HEK293 (cell line): ENCODE measurements around the gene MYOM1.

ENCODE experiments used
- CTCF ChIA-PET: fragments of 350-600 bp; formaldehyde crosslinking; extraction: SDS; loops from one replicate; lab custom pipeline; 2021; ENCODE audit warnings: antibody characterized with exemption; lab: Yijun Ruan, JAX
- POLR2A ChIA-PET: fragments of 300-600 bp; formaldehyde crosslinking; extraction: SDS; loops from one replicate; lab custom pipeline; 2020; ENCODE audit warnings: antibody characterized with exemption, inconsistent platforms; lab: Yijun Ruan, JAX
- H3K27ac ChIP-seq: fragments of 200-500 bp; sonication (Bioruptor generic); 2 replicates; pipeline ENCODE4 v1.5.1; 2014; ENCODE audit warnings: low read depth, low read length, control low read depth, inconsistent platforms; ENCODE audit errors: extremely low read depth
- H3K36me3 ChIP-seq, 2 experiments: fragments of 200-500 bp in 1 of 2; sonication (Bioruptor generic) in 1 of 2; 1 replicate in 1 of 2; 2 replicates in 1 of 2; pipeline ENCODE4 v1.5.1; 2014 to 2017; ENCODE audit warnings: inconsistent platforms in 2 of 2, low read length in 2 of 2; ENCODE audit not compliant: control insufficient read depth in 2 of 2, insufficient read depth in 1 of 2
- H3K4me1 ChIP-seq: fragments of 200-500 bp; sonication (Bioruptor generic); 2 replicates; pipeline ENCODE4 v1.5.1; 2014; ENCODE audit warnings: mild to moderate bottlenecking, low read length, inconsistent platforms; ENCODE audit not compliant: control insufficient read depth, insufficient read depth
- H3K4me3 ChIP-seq: 2 replicates; pipeline ENCODE4 v1.5.1; 2011; ENCODE audit warnings: low read depth, mild to moderate bottlenecking, control low read depth, low read length, moderate library complexity
- H3K9me3 ChIP-seq: fragments of 200-500 bp; sonication (Bioruptor generic); 2 replicates; pipeline ENCODE4 v1.5.1; 2014; ENCODE audit warnings: low read depth, low read length, inconsistent platforms; ENCODE audit not compliant: control insufficient read depth, insufficient read depth
- BCL11A ChIP-seq: fragments of 450-650 bp; formaldehyde crosslinking; IDR thresholded peaks from 2 replicates; pipeline ENCODE4 v1.5.1; 2016; ENCODE audit warnings: low read depth, missing biosample characterization, missing genetic modification characterization
- HOXA7 ChIP-seq: sonication (generic); formaldehyde crosslinking; IDR thresholded peaks from 2 replicates; pipeline ENCODE4 v1.8.1; 2022; ENCODE audit warnings: missing genetic modification reagents, borderline replicate concordance
- OVOL3 ChIP-seq: fragments of 450-650 bp; formaldehyde crosslinking; IDR thresholded peaks from 2 replicates; pipeline ENCODE4 v1.5.1; 2016; ENCODE audit warnings: missing biosample characterization, missing genetic modification characterization
- SETDB1 ChIP-seq: IDR thresholded peaks from one replicate; pipeline ENCODE4 v1.6.1; 2017; ENCODE audit warnings: mild to moderate bottlenecking, low read length, moderate library complexity, mixed read lengths; ENCODE audit not compliant: insufficient read length
- YY2 ChIP-seq: fragments of 450-650 bp; formaldehyde crosslinking; IDR thresholded peaks from 2 replicates; pipeline ENCODE4 v1.5.1; 2016; ENCODE audit warnings: missing biosample characterization, missing genetic modification characterization
- ZBTB17 ChIP-seq: fragments of 450-650 bp; formaldehyde crosslinking; IDR thresholded peaks from 2 replicates; pipeline ENCODE4 v1.5.1; 2016; ENCODE audit warnings: missing biosample characterization, missing genetic modification characterization
- ZNF132 ChIP-seq: fragments of 450-650 bp; formaldehyde crosslinking; IDR thresholded peaks from 2 replicates; pipeline ENCODE4 v1.5.1; 2017; ENCODE audit warnings: missing biosample characterization, missing genetic modification characterization, borderline replicate concordance
- ZNF174 ChIP-seq: fragments of 450-650 bp; formaldehyde crosslinking; IDR thresholded peaks from 2 replicates; pipeline ENCODE4 v1.5.0; 2017; ENCODE audit warnings: missing biosample characterization, mild to moderate bottlenecking, missing genetic modification characterization
- ZNF2 ChIP-seq: fragments of 450-650 bp; formaldehyde crosslinking; IDR thresholded peaks from 2 replicates; pipeline ENCODE4 v1.5.1; 2016; ENCODE audit warnings: missing biosample characterization, missing genetic modification characterization
- ZNF266 ChIP-seq: fragments of 450-650 bp; formaldehyde crosslinking; IDR thresholded peaks from 2 replicates; pipeline ENCODE4 v1.5.1; 2016; ENCODE audit warnings: missing biosample characterization, missing genetic modification characterization, low read depth
- ZNF302 ChIP-seq: fragments of 450-650 bp; formaldehyde crosslinking; IDR thresholded peaks from 2 replicates; pipeline ENCODE4 v1.5.1; 2016; ENCODE audit warnings: missing biosample characterization, missing genetic modification characterization, low read depth
- ZNF341 ChIP-seq: fragments of 450-650 bp; formaldehyde crosslinking; IDR thresholded peaks from 2 replicates; pipeline ENCODE4; 2016; ENCODE audit warnings: low read depth, missing biosample characterization, missing genetic modification characterization
- ZNF610 ChIP-seq: fragments of 450-650 bp; formaldehyde crosslinking; IDR thresholded peaks from 2 replicates; pipeline ENCODE4 v1.5.1; 2016; ENCODE audit warnings: missing biosample characterization, missing genetic modification characterization, borderline replicate concordance
- ZNF626 ChIP-seq: fragments of 450-650 bp; sonication (Bioruptor Pico); formaldehyde crosslinking; IDR thresholded peaks from 2 replicates; pipeline ENCODE4 v1.5.1; 2018; ENCODE audit warnings: missing biosample characterization, missing genetic modification characterization, inconsistent platforms
- ZNF707 ChIP-seq: fragments of 450-650 bp; formaldehyde crosslinking; IDR thresholded peaks from 2 replicates; pipeline ENCODE4 v1.5.1; 2016; ENCODE audit warnings: missing biosample characterization, missing genetic modification characterization
- ZNF785 ChIP-seq: fragments of 450-650 bp; formaldehyde crosslinking; IDR thresholded peaks from 2 replicates; pipeline ENCODE4 v1.5.1; 2016; ENCODE audit warnings: missing biosample characterization, missing genetic modification characterization
- ZNF837 ChIP-seq: fragments of 450-650 bp; formaldehyde crosslinking; IDR thresholded peaks from 2 replicates; pipeline ENCODE4 v1.5.1; 2016; ENCODE audit warnings: missing biosample characterization, missing genetic modification characterization
- TF ChIP-seq, protein P1 (sequence below): fragments of 450-650 bp; formaldehyde crosslinking; optimal IDR thresholded peaks from 2 replicates; pipeline ENCODE3; 2016; ENCODE audit warnings: missing biosample characterization, mild to moderate bottlenecking, missing genetic modification characterization
- TF ChIP-seq, protein P2 (sequence below): fragments of 450-650 bp; formaldehyde crosslinking; IDR thresholded peaks from 2 replicates; pipeline ENCODE4 v1.5.1; 2016; ENCODE audit warnings: missing biosample characterization, missing genetic modification characterization

The MYOM1 gene

DNA sequence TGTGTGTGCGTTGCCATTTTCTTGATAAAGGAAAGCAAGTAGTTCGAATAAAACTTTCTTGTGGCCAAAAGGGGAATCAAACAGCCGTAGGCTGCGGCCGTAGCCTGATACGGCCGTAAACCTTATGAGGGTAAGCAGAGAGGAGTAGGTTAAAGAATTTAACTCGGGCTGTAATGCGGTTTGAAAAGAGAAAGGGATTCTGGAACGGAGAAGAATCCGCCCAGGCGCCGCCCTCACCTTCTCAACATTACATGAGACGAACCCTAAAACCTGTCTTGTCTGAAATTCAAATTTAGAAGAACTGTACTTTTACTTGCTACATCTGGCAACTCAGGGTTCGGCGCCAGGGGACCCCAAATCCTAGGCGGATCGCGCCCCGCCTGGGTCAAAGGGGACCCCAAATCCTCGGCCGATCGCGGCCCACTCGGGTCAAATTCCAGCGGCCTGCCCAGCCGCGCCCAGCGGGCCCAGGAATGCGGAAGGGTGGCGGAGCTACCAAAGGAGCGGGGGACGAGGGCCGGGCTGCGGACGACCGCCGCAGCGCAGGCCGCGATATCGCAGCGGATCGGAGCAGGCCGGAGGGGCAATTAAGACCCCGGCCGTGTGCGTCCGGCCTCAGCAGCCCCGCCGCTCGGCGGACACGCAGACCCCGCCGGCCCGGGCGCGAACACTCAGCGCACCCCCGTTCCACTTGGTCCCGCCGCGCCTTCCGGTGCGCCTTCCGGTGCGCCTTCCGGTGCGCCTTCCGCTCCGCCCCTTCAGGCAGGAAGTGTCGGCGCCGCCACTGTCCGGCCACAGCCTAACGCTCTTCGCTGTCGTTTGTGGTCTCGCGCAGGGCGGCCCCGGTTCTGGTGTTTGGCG lies 41.8 kb upstream of the MYOM1 start, which contains the start of gene MYL12B (continued):
- TF ChIP-seq, protein P1, sequence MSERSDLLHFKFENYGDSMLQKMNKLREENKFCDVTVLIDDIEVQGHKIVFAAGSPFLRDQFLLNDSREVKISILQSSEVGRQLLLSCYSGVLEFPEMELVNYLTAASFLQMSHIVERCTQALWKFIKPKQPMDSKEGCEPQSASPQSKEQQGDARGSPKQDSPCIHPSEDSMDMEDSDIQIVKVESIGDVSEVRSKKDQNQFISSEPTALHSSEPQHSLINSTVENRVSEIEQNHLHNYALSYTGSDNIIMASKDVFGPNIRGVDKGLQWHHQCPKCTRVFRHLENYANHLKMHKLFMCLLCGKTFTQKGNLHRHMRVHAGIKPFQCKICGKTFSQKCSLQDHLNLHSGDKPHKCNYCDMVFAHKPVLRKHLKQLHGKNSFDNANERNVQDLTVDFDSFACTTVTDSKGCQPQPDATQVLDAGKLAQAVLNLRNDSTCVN (tag by site-specific recombination) = peak; percentile 88
- TF ChIP-seq ZNF2 (tag by site-specific recombination) = no peak; the same call in 1 of the 2 replicates
- no peak for TF ChIP-seq ZNF174 (tag by site-specific recombination)
- no peak for TF ChIP-seq HOXA7 (CRISPR knock-in tag)
- no peak for TF ChIP-seq ZNF707 (tag by site-specific recombination)
- peak; percentile 79 for TF ChIP-seq YY2 (tag by site-specific recombination)
- no peak for TF ChIP-seq ZNF302 (tag by site-specific recombination)
- no peak for TF ChIP-seq SETDB1
- TF ChIP-seq ZNF132 = no peak
- TF ChIP-seq ZNF785 (tag by site-specific recombination) = 0 out of 2 replicates have a peak, but pooled peaks have one; percentile 35
- TF ChIP-seq BCL11A (tag by site-specific recombination) = peak; percentile 75
- TF ChIP-seq OVOL3 (tag by site-specific recombination) = no peak
- no peak for TF ChIP-seq ZNF341 (tag by site-specific recombination)
- TF ChIP-seq ZNF626 (tag by site-specific recombination) = no peak
- 0 out of 2 replicates have a peak, but pooled peaks have one; percentile 33 for TF ChIP-seq ZNF610
- TF ChIP-seq ZNF266 (tag by site-specific recombination) = no peak
- no peak for TF ChIP-seq ZNF837 (tag by site-specific recombination)
- TF ChIP-seq, all 188 proteins: peak for 61

DNA sequence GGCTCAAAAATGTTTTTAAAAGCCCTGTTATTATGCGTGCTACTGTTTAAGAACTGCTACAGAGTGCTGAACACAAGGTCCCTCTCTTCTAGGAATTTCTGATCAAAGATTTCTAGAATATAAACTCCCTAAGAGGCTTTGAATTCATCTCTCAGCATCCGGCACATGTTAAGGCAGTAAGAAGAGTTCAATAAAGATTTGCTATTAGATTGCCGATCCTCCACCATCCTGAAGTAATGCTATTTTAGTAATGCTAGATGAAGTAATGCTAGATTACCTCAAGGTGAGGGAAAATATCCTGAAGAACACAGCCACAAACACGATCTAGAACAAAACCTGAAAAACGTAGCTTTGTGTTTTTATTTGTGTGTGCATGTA lies 41.2 kb upstream of the MYOM1 start:
- H3K4me1 ChIP-seq = peaks cover 19% of the 10 kb centered on the region
- peak; percentile 66 for TF ChIP-seq ZBTB17 (tag by site-specific recombination)
- TF ChIP-seq, protein P2, sequence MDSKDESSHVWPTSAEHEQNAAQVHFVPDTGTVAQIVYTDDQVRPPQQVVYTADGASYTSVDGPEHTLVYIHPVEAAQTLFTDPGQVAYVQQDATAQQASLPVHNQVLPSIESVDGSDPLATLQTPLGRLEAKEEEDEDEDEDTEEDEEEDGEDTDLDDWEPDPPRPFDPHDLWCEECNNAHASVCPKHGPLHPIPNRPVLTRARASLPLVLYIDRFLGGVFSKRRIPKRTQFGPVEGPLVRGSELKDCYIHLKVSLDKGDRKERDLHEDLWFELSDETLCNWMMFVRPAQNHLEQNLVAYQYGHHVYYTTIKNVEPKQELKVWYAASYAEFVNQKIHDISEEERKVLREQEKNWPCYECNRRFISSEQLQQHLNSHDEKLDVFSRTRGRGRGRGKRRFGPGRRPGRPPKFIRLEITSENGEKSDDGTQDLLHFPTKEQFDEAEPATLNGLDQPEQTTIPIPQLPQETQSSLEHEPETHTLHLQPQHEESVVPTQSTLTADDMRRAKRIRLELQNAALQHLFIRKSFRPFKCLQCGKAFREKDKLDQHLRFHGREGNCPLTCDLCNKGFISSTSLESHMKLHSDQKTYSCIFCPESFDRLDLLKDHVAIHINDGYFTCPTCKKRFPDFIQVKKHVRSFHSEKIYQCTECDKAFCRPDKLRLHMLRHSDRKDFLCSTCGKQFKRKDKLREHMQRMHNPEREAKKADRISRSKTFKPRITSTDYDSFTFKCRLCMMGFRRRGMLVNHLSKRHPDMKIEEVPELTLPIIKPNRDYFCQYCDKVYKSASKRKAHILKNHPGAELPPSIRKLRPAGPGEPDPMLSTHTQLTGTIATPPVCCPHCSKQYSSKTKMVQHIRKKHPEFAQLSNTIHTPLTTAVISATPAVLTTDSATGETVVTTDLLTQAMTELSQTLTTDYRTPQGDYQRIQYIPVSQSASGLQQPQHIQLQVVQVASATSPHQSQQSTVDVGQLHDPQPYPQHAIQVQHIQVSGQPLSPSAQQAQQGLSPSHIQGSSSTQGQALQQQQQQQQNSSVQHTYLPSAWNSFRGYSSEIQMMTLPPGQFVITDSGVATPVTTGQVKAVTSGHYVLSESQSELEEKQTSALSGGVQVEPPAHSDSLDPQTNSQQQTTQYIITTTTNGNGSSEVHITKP (tag by site-specific recombination) = no peak
- CTCF ChIA-PET = interaction anchor here (0.7 kb wide), 1 partner anchor 21 kb away, joined by 3 read pairs; no protein-coding TSS in a partner anchor
- POLR2A ChIA-PET = interaction anchor here (0.6 to 1.7 kb wide), 6 partner anchors 10 to 341 kb away, joined by 3 to 11 read pairs (median 6); partner anchors contain the start of gene MYL12A
- peak overlapping the region; percentile 80 for H3K4me3 ChIP-seq
- peaks cover 12 to 14% of the 10 kb centered on the region in 2 experiments for H3K36me3 ChIP-seq
- H3K9me3 ChIP-seq = no peaks in the 10 kb centered on the region
- H3K27ac ChIP-seq = peak overlapping the region; percentile 97
